Measurements from ENCODE around the gene LRRC8B. TPM values are rescaled to one million over a fixed set of nuclear protein-coding genes. Genes with fewer than 3 reads are reported as not detected.

LRRC8B gene
- total and polyA plus RNA-seq, 9 of the 15 experiments (the other 6 are each of a cell fraction or from before 2014, with no cell fraction given): 4.3 to 43.7 (median 14.4) TPM

DNA sequence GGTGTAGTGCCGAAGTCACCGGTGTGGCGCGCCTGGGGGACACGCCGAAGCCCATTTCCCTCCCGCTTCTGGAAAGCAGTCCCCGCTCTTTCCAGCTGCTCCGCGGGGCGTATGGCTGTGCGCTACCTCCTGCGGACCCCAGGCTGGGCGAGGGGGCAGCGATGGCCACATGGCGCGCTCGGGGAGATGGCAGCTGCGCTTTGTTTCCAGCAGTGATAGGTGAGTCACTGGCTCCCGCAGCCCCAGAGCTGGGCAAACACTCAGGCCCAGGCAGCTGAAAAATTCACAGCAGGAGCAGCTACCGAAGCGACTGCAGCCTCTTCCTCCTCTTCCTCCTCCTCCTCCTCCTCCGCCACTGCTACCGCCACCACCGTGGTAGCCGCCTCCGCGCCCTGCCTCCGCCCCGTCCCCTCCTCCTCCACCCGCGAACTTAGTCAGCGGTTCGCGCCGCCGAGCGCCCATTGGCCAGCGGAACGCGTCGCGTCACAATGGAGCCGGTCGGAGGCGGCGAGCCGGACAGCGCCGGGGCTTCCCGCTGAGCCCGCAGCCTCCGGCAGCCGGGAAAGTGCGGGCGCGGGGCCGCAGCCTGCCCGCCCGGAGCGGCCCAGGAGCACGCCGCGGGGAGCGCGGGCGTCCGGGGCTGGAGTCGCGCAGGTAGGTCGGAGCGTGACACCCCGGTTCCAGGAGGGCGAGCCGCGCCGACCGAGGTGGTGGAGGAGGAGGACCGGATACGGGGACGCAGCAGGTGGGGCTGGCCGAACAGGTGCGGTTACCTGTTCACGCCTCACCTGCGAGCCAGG lies at the start of gene LRRC8B (continued):
- TF ChIP-seq, protein P1, sequence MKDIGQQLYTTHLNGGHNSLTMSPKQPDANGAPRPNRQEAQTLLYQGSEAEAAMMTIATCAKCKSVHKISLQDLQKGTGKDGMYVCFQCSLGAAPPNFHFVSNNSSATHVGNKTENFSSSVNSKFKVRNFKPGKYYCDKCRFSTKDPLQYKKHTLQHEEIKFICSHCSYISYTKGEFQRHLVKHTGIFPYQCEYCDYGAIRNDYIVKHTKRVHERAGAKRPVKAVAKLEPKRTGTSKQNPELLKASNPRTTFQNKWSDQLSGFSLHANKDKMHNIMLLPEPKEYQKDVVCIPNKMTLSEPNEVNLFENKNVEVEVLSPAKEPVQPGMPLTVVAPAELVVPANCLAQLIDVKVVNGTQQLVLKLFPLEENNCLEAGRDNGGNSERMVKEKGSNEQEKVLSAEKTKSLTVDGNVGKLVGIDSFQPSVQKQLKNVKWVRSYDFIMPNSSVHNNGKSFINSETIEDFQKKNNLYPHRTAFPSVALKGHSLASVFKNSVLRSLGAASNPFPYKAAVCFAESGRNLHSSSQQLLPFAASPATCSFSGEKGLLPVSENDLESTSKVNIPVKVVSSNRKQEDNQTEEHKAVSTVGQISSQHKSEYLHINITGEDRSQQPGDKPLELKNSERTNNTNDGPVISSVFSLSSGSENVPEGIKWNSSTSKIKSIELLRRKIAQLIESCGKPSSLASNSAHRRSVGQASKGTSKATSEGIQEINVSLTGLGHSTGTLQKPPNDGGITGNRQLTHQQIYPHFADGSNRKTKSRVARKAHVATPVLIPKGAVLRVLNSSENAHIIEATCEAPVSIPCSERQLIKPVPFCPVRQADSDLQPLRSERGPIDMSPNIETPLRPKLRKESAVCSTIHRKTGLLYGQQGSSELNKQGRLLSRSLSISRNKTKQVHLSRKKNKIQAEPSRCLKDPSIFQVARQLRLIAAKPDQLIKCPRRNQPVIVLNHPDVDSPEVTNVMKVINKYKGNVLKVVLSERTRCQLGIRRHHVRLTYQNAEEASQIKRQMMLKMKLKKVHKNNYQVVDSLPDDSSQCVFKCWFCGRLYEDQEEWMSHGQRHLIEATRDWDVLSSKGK (CRISPR knock-in tag; IDR thresholded peaks at IDR 0.05): no peak
- TF ChIP-seq, protein P2, sequence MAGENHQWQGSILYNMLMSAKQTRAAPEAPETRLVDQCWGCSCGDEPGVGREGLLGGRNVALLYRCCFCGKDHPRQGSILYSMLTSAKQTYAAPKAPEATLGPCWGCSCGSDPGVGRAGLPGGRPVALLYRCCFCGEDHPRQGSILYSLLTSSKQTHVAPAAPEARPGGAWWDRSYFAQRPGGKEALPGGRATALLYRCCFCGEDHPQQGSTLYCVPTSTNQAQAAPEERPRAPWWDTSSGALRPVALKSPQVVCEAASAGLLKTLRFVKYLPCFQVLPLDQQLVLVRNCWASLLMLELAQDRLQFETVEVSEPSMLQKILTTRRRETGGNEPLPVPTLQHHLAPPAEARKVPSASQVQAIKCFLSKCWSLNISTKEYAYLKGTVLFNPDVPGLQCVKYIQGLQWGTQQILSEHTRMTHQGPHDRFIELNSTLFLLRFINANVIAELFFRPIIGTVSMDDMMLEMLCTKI (IDR thresholded peaks at IDR 0.05; ENCODE audit: partially characterized antibody): no peak
- TF ChIP-seq FOXK1 (CRISPR knock-in tag; IDR thresholded peaks at IDR 0.05; ENCODE audit: borderline replicate concordance) (peak; percentile 96), ZNF174 (CRISPR knock-in tag; IDR thresholded peaks at IDR 0.05) (no peak), ZNF324 (CRISPR knock-in tag; IDR thresholded peaks at IDR 0.05) (0 out of 2 replicates have a peak, but pooled peaks have one; percentile 46), PPARD (CRISPR knock-in tag; IDR thresholded peaks at IDR 0.05) (no peak), POLR3G (IDR thresholded peaks at IDR 0.05; ENCODE audit: extremely low read depth, insufficient read length, insufficient replicate concordance) (no peak), TCF3 (CRISPR knock-in tag; IDR thresholded peaks at IDR 0.05) (no peak)
- TF ChIP-seq, protein P3, sequence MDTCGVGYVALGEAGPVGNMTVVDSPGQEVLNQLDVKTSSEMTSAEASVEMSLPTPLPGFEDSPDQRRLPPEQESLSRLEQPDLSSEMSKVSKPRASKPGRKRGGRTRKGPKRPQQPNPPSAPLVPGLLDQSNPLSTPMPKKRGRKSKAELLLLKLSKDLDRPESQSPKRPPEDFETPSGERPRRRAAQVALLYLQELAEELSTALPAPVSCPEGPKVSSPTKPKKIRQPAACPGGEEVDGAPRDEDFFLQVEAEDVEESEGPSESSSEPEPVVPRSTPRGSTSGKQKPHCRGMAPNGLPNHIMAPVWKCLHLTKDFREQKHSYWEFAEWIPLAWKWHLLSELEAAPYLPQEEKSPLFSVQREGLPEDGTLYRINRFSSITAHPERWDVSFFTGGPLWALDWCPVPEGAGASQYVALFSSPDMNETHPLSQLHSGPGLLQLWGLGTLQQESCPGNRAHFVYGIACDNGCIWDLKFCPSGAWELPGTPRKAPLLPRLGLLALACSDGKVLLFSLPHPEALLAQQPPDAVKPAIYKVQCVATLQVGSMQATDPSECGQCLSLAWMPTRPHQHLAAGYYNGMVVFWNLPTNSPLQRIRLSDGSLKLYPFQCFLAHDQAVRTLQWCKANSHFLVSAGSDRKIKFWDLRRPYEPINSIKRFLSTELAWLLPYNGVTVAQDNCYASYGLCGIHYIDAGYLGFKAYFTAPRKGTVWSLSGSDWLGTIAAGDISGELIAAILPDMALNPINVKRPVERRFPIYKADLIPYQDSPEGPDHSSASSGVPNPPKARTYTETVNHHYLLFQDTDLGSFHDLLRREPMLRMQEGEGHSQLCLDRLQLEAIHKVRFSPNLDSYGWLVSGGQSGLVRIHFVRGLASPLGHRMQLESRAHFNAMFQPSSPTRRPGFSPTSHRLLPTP (IDR thresholded peaks at IDR 0.05; ENCODE audit: borderline replicate concordance, extremely low read depth, insufficient read length): no peak
- TF ChIP-seq, protein P4, sequence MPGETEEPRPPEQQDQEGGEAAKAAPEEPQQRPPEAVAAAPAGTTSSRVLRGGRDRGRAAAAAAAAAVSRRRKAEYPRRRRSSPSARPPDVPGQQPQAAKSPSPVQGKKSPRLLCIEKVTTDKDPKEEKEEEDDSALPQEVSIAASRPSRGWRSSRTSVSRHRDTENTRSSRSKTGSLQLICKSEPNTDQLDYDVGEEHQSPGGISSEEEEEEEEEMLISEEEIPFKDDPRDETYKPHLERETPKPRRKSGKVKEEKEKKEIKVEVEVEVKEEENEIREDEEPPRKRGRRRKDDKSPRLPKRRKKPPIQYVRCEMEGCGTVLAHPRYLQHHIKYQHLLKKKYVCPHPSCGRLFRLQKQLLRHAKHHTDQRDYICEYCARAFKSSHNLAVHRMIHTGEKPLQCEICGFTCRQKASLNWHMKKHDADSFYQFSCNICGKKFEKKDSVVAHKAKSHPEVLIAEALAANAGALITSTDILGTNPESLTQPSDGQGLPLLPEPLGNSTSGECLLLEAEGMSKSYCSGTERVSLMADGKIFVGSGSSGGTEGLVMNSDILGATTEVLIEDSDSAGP (CRISPR knock-in tag; IDR thresholded peaks at IDR 0.05): no peak
- TF ChIP-seq, protein P5, sequence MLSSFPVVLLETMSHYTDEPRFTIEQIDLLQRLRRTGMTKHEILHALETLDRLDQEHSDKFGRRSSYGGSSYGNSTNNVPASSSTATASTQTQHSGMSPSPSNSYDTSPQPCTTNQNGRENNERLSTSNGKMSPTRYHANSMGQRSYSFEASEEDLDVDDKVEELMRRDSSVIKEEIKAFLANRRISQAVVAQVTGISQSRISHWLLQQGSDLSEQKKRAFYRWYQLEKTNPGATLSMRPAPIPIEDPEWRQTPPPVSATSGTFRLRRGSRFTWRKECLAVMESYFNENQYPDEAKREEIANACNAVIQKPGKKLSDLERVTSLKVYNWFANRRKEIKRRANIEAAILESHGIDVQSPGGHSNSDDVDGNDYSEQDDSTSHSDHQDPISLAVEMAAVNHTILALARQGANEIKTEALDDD (IDR thresholded peaks at IDR 0.05): no peak
